A673 (cell line): ENCODE results near the gene AURKA.

Experiments
- CTCF ChIP-seq: fragments of 300-800, 200-600 bp; sonication (generic); conservative IDR thresholded peaks from 2 replicates; pipeline ENCODE4 v1.5.1; 2017; ENCODE audit warnings: low read depth, mild to moderate bottlenecking, antibody characterized with exemption, low read length, moderate library complexity, mixed read lengths
- EZH2 ChIP-seq: fragments of 200-600 bp; sonication (generic); IDR thresholded peaks from 2 replicates; pipeline ENCODE4 v1.6.1; 2017; ENCODE audit warnings: borderline replicate concordance, low read depth, mild to moderate bottlenecking, mixed read lengths, antibody characterized with exemption, low read length; ENCODE audit not compliant: poor library complexity, severe bottlenecking

- TF ChIP-seq CTCF (no peak), EZH2 (no peak)
These were observed 26.4 kb upstream of the AURKA start for GRCh38 chr20:56418385-56418861.
